G401 (cell line): ENCODE results near the gene PSMD8. TPM values are rescaled to one million over a fixed set of nuclear protein-coding genes. Genes with fewer than 3 reads are reported as not detected.
"Not testable (repeated sequence)": the region's sequence is repeated elsewhere in the genome, so short reads cannot be mapped to it uniquely, and the experiment has no call there.

Source experiments
- DNase-seq: peaks from one replicate; pipeline ENCODE4 v3.0.0-alpha.2; 2015; ENCODE audit warnings: low spot score
- in situ Hi-C: cut with HindIII; loops from 2 replicates; pipeline ENCODE4 v1.10.0; 2016; ENCODE audit warnings: low sequenced_read_pairs, mixed read lengths
- total RNA-seq: library from RNA; depleted of rRNA; stranded (reverse); fragments of >200 nt; shearing (Covaris generic); gene quantifications from 2 replicates; pipeline ENCODE4 v1.2.3, GENCODE V29; 2014

The PSMD8 gene
- total RNA-seq, 1 experiment from 2014 or later, result 528 TPM

DNA sequence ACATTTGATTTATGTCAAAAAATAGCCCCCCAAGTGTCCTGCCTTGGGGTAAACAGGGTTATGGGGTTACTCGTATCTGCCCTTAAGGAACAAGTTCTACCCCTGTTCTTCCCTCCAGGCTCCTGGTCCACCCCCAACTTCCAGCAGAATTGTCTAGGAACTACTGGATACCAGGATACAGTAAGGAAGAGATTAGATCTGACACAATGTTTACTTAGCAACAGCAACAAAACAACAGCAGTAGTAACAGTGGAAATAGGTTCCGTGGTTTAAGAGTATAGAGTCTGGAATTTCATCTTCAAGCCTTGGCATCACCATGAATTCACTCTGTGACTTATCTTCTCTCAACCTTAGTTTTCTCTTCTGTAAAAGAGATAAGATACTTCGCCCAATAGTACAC is 26.8 kb downstream of the PSMD8 start:
- in situ Hi-C loops, result no loop called here
- no peak for DNase-seq

DNA sequence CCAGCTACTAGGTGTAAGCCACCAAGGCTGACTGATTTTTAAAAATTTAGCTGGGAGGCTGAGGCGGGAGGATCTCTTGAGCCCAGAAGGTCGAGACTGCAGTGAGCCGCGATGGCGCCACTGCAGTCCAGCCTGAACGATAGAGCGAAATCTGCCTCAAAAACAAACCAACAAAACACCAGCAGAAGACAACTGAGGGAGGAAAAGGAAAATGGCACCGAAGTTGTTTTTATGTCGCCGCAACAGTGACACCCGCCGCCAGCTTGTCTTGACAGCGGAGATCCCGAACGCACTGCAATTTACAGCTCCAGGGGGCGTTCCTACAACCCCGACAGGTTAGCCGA is 28.2 kb downstream of the PSMD8 start:
- in situ Hi-C loops, result no loop called here
- DNase-seq, result no peak

DNA sequence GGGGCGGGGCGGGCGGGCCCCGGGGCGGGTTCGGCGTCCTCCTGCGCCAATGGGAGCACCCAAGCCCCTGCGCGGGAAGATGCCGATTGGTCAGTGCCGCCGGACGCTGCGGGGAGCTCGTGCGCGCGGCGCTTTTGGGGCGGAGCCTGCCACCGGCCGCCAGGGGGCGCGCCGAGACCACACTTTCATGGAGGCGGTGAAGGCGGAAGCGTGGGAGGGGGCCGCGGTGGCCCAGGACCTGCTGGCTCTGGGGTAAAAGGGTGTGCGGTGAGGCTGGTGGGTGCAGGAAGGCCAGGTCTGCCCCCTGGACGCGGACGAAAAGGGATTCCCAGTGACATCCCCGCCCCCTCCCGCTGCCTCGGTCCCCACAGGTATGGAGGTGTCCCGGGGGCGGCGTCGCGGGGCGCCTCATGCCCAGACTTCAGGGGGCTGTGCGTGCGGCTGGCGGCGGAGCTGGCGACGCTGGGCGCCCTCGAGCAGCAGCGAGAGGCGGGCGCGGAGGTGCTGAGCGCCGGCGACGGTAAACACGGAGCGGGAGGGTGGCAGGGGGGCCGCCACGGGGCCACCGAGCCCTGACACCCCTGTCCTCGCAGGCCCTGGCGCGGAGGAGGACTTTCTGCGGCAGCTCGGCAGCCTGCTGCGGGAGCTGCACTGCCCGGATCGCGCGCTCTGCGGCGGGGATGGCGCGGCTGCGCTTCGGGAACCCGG is 28.8 kb downstream of the PSMD8 start, which contains the start of gene FAM98C:
TSS of gene FAM98C (plus strand) at position 127 of the 708 bp plus-strand sequence. CDS start at position 188, 61 bp downstream.
- in situ Hi-C loops, result no loop called here

DNA sequence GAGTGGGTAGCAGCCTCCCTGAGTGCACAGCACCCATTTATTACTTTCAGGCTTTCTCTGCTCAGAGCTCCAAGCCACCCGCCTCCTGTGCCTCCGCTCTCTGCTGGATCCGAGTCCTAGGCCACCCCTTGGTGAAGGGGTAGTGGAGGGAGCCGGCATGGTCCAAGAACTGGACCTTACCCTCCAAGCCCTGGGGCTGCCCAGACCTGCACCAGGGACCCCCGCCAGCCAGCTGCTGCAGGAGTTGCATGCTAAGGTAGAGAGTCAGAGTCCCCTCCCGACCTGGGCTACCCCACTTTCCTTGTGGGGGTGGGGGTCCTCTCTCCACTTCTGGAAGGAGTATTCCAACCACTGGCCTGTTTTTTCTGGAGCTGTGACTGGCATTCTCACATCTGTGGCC is 30.5 kb downstream of the PSMD8 start:
- DNase-seq, result no peak
- in situ Hi-C loops, result no loop called here

More for the DNA sequence above, 28.8 kb downstream of the PSMD8 start, which contains the start of gene FAM98C:
- peak; percentile 96 for DNase-seq

DNA sequence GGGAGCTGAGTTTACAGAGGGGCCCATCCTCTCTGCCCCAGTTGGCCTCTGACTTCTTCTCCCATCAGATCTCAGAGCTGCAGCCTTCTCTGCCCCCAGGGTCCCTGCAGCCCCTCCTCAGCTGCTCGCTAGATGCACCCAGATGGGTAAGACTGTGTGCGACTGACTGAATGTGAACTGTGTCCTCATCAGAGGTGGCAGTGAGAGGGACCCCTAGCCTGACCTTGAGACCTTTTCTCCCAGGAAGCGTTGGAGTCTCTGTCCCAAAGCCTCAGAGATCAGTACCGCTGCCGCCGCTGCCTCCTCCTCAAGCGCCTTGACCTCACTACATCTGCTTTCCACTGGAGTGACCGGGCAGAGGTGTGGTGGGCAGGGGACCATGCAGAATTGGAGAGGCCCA is 30.9 kb downstream of the PSMD8 start:
- in situ Hi-C loops, result no loop called here
- DNase-seq, result no peak

DNA sequence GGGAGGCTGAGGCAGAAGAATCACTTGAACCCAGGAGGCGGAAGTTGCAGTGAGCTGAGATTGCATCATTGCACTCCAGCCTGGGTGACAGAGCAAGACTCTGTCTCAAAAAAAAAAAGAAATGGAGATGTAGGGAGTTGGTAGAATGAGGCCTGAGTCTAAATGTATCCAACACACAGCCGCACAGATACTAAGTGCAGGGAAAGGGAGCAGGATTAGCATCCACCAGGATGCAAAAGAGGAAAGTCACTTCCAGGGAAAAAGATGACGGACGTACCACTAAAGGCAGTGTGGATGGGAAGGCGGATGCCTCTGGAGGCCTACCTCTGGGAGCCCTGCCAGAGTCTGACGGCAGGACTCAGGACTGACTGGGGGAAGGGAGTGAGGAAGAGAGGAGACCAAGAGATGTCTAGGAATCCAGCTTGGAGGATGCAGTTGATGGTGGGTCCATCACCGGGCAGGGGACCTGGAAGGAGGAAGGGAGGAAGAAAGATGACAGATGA is 35.3 kb downstream of the PSMD8 start:
- in situ Hi-C loops, result no loop called here
- peak; percentile 28 for DNase-seq

DNA sequence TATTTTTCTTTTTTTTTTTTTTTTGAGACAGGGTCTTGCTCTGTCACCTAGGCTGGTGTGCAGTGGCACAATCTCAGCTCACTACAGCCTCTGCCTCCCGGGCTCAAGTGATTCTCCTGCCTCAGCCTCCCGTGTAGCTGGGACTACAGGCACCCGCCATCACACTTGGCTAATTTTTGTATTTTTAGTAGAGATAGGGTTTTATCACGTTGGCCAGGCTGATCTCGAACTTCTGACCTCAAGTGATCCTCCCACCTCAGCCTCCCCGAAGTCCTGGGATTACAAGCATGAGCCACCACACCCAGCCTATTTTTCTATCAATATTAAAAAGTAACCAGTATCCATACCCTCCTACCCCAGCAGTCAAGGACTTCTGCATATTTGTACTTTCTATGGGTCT is 36.0 kb downstream of the PSMD8 start:
- in situ Hi-C loops, DNase-seq: not testable (repeated sequence)

DNA sequence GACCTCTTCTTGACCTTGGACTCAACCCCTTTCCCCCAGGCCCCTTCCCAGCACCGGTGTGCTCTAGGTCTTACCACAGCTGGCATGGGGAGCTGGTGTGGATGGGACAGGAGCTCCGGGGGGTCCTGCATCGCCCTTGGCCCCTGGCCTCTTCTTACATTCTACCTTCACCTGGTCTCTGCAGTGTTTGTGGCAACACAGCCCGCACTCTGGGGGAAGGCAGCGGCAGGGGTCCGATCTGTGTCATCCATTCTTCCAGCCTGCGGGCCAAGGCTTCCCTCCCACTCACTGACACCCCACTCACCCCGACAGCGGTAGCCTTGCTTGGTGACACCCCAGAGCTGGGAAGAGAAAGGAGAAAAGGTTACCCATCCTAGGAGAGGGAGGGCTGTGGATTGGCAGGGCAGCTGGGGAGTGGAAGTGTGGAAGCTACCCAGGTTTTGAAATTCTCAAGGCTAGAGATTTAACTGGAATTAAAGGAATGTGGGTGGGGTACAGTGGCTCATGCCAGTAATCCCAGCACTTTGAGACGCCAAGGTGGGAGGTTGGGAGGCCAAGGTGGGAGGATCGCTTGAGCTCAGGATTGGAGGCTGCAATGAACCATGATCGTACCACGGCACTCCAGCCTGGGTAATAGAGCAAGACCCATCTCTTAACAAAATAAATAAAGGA is 36.8 kb downstream of the PSMD8 start:
- in situ Hi-C loops, result no loop called here
- DNase-seq, result no peak

DNA sequence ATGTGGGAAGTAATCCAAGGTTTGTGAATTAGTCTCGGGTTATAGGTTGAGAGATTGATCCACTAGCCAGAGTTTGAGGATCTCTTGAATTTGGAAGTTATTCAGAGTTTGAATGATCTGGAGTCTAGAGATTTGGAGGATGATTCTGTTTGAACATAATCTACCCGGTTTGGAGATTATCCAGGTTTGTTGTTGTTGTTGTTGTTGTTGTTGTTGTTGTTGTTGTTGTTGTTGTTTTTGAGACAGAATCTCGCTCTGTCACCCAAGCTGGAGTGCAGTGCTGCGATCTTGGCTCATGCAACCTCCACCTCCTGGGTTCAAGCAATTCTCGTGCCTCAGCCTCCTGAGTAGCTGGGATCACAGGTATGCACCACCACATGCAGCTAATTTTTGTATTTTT is 37.5 kb downstream of the PSMD8 start:
- in situ Hi-C loops, result not testable (repeated sequence)

DNA sequence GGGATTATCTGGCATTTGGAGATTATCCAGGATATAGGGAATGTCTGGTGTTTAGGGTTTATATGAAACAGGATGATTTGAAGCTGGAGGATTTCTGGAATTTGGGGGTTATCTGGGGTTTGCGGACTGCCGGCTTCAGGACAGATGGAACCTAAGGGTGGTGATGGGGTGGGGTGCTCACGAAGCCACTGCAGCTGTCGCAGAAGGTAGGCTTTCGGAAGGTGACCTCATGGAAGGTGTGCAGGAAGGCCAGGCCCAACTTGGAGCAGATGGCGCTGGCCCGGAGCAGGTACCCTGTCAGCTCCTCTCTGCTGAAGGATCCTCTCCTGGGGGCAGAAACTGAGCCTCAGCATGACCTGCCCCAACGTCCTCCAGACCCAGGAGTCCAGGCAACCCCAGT is 38.1 kb downstream of the PSMD8 start:
- in situ Hi-C loops, result no loop called here
- DNase-seq, result no peak

More for the DNA sequence above, 37.5 kb downstream of the PSMD8 start:
- DNase-seq, result not testable (repeated sequence)

DNA sequence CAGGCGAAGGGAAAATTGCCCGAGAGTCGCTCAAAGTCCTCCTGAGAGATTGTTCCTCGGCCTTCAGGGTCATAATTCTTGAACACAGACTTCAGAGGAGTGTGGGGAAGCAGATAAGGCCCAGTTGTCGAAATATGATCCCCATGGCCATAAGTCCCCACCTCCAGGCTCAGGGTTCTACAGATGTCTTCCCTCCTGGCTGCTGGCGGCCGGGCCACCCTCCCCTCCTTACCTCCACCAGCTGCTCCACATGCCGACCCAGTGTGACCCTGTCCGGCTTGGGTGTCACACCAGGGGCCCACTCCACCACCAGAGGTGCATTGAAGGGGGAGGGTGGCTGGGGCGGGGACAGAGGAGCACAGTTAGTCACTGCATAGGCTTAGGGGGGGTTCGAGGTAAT is 38.6 kb downstream of the PSMD8 start:
- in situ Hi-C loops, result no loop called here
- no peak for DNase-seq

DNA sequence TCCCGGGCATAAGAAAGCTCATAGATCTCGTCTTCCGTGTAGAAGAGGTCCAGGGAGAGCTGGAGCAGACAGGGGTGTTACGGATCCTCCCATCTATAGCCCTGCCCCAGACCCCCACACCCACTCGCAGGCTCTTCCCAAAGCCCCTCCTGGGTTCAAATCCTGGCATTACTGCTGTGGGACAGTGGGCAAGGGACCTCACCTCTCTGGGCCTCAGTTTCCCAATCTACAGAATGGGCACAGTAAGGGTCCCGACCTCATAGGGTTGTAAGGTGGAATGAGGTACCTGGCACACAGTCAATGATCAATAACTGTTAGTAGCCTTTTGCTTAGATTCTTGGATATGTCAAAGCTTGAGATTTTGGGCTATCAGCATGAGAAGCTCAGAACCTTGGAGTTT is 39.0 kb downstream of the PSMD8 start:
- no peak for DNase-seq
- in situ Hi-C loops, result no loop called here

DNA sequence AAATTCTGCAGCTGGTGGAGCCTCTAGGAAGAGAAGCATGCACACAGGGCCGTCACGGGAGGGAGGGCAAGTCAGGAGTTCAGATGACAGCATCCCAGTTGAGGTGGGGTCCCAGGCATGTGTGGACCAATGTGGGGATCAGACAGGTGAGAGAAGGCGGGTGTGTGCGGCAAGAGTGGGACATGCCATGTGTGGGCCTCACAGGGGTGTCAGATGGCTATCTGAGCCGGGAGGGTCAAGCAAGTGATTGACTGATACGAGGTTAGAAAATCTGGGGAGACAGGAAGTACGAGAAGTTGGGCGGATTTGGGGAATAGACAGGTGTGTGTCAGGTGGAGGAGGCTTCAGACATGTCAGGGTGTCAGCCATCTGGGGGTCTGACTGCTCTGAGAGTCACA is 42.8 kb downstream of the PSMD8 start:
- no peak for DNase-seq
- in situ Hi-C loops, result no loop called here

DNA sequence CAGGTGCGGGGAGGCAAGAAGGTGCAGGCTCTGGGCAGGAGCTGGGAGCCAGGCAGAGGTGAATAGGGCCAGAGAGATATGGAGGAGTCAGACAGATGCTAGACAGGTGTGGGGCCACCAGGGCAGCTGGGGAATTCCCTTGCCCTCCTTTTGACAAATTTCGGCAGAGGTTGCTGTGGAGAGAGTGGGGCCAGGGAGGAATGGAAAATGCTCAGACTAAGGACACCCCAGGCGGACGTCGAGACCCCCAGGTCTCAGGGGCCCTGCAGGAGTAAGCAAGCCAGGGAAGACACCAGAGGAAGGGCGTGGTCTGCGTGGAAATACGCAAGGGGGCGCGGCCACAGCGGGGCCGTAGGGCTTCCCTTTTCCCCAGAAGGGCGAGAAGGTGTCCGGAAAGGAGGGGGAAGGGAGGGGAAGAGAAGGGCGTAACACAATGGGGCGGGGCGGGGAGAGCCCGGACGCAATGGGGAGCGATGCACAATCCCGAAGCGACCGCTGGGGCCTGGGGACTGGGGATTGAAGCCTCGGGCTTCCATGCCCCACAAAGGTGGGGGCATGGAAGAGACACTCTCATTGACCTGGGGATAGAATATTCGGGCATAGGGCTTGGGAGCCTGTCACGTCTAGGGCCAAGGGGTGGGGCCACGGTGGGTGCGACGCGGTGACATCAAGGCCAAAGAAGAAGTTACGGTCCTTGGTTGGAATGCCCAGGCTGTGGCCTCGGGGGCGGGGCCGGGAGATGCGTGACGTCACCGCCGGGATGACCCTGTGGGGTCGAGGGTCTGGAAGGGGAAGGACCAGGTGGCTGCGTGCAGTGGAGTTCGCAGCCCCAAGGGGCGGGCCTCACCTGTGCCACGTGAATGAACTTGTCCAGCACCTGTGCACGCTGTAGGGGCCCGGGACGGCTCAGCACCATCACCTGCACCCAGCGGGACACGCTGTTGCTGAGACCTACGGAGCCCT is 43.5 kb downstream of the PSMD8 start:
- in situ Hi-C loops, result no loop called here
- DNase-seq, result no peak

DNA sequence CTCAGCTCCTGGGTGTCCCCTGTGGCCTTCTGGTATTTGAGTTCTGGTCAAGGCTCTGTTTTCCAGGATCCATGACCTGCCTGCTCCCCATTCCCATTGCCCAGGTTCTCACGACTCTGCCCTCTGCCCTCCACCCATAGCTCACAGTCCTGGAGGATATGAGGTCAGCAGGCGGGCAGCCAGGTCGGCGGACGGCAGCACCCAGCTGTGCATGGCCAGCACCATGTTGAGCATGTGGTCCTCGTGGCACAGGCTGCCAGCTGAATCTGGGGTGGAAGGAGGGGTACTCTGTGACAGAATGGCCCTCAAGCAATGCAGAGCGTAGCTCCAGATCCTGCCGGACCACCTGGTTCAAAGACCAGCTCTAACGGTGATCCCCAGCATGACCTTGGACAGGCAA is 46.6 kb downstream of the PSMD8 start:
- DNase-seq, result no peak
- in situ Hi-C loops, result no loop called here

DNA sequence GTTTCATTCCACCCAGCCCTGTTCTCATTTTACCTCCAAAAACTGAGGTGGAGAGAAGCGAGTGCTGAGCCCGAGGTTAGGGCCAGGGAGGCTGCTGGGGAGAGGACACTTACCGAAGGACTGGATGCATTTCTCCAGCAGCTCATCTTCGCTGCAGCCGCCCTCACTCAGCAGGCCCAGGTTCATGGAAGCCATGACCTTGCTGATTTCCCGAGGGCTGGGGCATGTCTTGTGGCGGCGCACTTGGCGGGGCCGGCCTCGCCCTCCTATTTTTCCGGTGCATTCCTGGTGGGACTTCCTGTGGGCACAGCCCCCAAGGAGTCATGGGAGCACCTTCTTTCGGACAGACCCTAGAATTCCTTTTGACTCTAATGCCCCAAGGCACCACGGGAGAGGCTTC is 47.5 kb downstream of the PSMD8 start:
- DNase-seq, result no peak
- in situ Hi-C loops, result no loop called here

DNA sequence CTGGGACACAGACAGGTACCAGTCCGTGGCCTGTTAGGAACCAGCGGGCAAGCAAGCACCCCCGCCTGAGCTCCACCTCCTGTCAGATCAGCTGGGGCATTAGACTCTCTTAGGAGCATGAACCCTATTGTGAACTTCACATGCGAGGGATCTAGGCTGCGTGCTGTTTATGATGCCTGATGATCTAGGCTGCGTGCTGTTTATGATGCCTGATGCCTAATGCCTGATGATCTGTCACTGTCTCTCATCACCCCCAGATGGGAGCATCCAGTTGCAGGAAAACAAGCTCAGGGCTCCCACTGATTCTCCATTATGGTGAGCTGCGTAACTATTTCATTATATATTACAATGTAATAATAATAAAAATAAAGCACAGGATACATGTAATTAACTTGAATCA is 48.1 kb downstream of the PSMD8 start:
- DNase-seq, result no peak
- in situ Hi-C loops, result no loop called here

DNA sequence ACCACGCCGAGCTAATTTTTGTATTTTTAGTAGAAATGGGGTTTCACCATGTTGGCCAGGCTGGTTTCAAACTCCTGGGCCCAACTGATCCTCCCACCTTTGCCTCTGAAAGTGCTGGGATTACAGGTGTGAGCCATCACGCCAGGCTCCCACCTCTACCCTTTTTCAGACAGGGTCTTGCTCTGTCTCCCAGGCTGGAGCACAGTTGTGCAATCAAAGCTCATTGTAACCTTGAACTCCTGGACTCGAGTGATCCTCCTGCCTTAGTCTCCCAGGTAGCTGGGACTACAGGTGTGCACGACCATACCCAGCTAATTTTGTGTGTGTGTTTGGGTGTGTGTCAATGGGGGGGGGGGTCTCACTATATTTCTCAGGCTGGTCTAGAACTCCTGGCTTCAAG is 49.9 kb downstream of the PSMD8 start:
- in situ Hi-C loops, result no loop called here
- DNase-seq, result no peak

DNA sequence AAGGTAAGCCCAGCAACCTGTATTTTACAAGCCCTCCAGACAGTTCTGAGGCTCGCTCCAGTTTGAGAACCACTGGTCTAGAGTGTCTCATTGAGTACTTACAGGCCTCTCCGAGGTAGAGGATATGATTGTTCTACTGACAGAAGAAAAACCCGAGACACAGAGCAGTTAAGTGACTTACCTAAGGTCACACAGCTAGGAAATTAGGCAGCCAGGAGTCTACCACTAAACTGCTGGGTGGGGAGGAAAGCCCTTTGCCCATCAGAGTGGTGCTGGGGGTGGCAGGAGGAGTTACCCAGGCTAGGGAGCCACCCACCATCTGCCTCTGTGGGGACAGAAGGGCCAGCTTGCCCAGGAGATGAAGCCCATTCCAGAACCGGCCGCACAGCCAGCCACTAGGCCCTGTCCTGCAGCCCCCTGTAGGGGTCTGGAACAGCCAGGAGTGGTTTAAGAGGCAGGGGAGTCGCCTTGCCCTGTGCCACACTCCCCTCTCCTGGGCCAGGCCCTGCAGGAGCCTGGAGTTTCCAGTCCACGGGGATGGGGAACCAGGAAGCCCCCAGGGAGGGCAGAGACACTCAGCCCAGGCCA is 50.9 kb downstream of the PSMD8 start:
- no peak for DNase-seq
- in situ Hi-C loops, result no loop called here
